Pancreas (tissue), 10 donors: ENCODE measurements around the gene F12. TPM values are rescaled to one million over a fixed set of nuclear protein-coding genes. Genes with fewer than 3 reads are reported as not detected.

Source experiments
- ATAC-seq, 4 donors: fragments of 200-7000 bp; cut with Tn5 transposase; one replicate each; pipeline versions ENCODE4 v1.8.0 to v1.9.1; 2020; ENCODE audit warnings: mild to moderate bottlenecking in 4 of 4, moderate library complexity in 4 of 4
- DNase-seq, 6 donors: peaks; one replicate each; pipeline ENCODE4 v3.0.0-alpha.2; 2020
- FAIRE-seq: peaks from 2 replicates; lab custom pipeline; 2012; peaks lifted over from hg19 to GRCh38; lab: Jason Lieb, UNC
- H3K27ac ChIP-seq, 4 donors: fragments of 200-600 bp; sonication (generic); 1 replicate in 3 of 4; 2 replicates in 1 of 4; pipeline versions ENCODE4 v1.5.0 to v1.8.0; 2020
- H3K27me3 ChIP-seq, 4 donors: fragments of 200-600 bp; one replicate each; pipeline ENCODE4 v1.8.0; 2021
- H3K36me3 ChIP-seq, 3 donors: fragments of 200-600 bp; sonication (generic) in 1 of 3; one replicate each; pipeline versions ENCODE4 v1.5.0 to v1.8.0; 2020 to 2021
- H3K4me1 ChIP-seq, 3 donors: fragments of 200-600 bp; one replicate each; pipeline ENCODE4 v1.8.0; 2021
- H3K4me3 ChIP-seq, 4 donors: fragments of 200-600 bp; sonication (generic) in 2 of 4; one replicate each; pipeline versions ENCODE4 v1.5.0 to v1.8.0; 2020 to 2021
- H3K9me3 ChIP-seq, 4 donors: fragments of 200-600 bp; one replicate each; pipeline ENCODE4 v1.8.0; 2021
- CTCF ChIP-seq, 4 donors: fragments of 200-600 bp; sonication (generic) in 3 of 4; IDR thresholded peaks; one replicate each; pipeline versions ENCODE4 v1.5.0 to v1.8.0; 2021; ENCODE audit warnings: antibody characterized with exemption in 4 of 4
- WGBS, 2 donors: extraction: QIAGEN DNeasy Blood & Tissue Kit; methylation state at CpG; one replicate each; pipeline ENCODE4 v1.1.7; 2013; 5-methylcytosine and 5-hydroxymethylcytosine counted together
- intact Hi-C, 3 donors: fragments of 100-400 bp; cut with DNase I; formaldehyde crosslinking; loops; one replicate each; pipeline versions ENCODE4 v1.11.1 to v1.14.2; 2022
- polyA plus RNA-seq, 2 donors: library from polyadenylated mRNA; stranded (reverse); fragments of 200-250 nt; gene quantifications; one replicate each; pipeline ENCODE4 v1.2.3, GENCODE V29; 2013
- total RNA-seq, 6 donors: library from RNA; stranded (reverse); fragmentation: NEBNext Ultra II Directional in 4 of 6; extraction: Animal tissue kit (Norgen Biotek cat#: 25700) in 4 of 6; gene quantifications; one replicate each; pipeline versions ENCODE4 v1.2.1 to v1.2.4, GENCODE V29; 2021 to 2023
- donor health status: healthy with polysubstance abuse.
- donor health status: DM: no; HTN: no; CAD: no; lungs with moderate emphysema.
- donor health status: DM: no; HTN: no; CAD: no.
- donor health status: control.
- donor health status: control.
- donor health status: Bipolar disorder and iron deficiency.
- donor health status: DM: yes; HTN: yes; CAD: no.
- donor health status: DM: no; HTN: no; CAD: no.
- donor health status: DM: no; HTN: no; CAD: no.
- donor health status: DM: yes; HTN: yes; CAD: no.

Gene F12
- total and polyA plus RNA-seq, 8 donors: 0.83 to 2.6 (median 1.8) TPM

- FAIRE-seq (no peak), ATAC-seq (no peak), DNase-seq (peak in 1 of 6 donors; percentile 2)
- no peaks in the 10 kb centered on the region for H3K27me3 ChIP-seq
- no peak overlapping the region for H3K4me3 ChIP-seq
- H3K27ac ChIP-seq: no peak overlapping the region
- intact Hi-C loops: no loop called here
- no peaks in the 10 kb centered on the region for H3K4me1 ChIP-seq
- H3K9me3 ChIP-seq: no peaks in the 10 kb centered on the region
- WGBS, 2 donors: 13 to 45% methylated on average over 1 of the region's 1 CpG
- H3K36me3 ChIP-seq: no peaks in the 10 kb centered on the region
- no peak for TF ChIP-seq CTCF (IDR thresholded peaks at IDR 0.05)
These were observed 53.5 kb downstream of the F12 start for GRCh38 chr5:177355868-177356168.

- FAIRE-seq (no peak), ATAC-seq (no peak), DNase-seq (peak in 2 of 6 donors; percentile 3 to 9)
- TF ChIP-seq CTCF (IDR thresholded peaks at IDR 0.05): no peak
- peaks cover 0 to 4% (median 0%) of the 10 kb centered on the region in 3 donors for H3K4me1 ChIP-seq
- H3K9me3 ChIP-seq: no peaks in the 10 kb centered on the region
- no peaks in the 10 kb centered on the region for H3K27me3 ChIP-seq
- intact Hi-C loops: no loop called here
- 90 to 93% methylated on average over 1 of the region's 1 CpG for WGBS, 2 donors
- H3K27ac ChIP-seq: no peak overlapping the region
- no peak overlapping the region for H3K4me3 ChIP-seq
- no peaks in the 10 kb centered on the region for H3K36me3 ChIP-seq
These were observed 54.0 kb downstream of the F12 start for GRCh38 chr5:177355162-177355867.

- H3K9me3 ChIP-seq: no peaks in the 10 kb centered on the region
- H3K4me1 ChIP-seq: peaks cover 0 to 10% (median 0%) of the 10 kb centered on the region in 3 donors
- H3K27me3 ChIP-seq: no peaks in the 10 kb centered on the region
- intact Hi-C loops: no loop called here
- ATAC-seq (no peak), DNase-seq (peak in 1 of 6 donors; percentile 3), FAIRE-seq (no peak)
- no peak for TF ChIP-seq CTCF (IDR thresholded peaks at IDR 0.05)
- no peak overlapping the region for H3K4me3 ChIP-seq
- H3K36me3 ChIP-seq: no peaks in the 10 kb centered on the region
- H3K27ac ChIP-seq: no peak overlapping the region
- 71 to 85% methylated on average over 3 of the region's 3 CpGs for WGBS, 2 donors
These were observed 54.7 kb downstream of the F12 start for GRCh38 chr5:177354711-177355110.

GRCh38 chr5:177354256-177354655 is 55.1 kb downstream of the F12 start:
- Histone ChIP-seq H3K27ac (no peak overlapping the region), H3K36me3 (no peaks in the 10 kb centered on the region), H3K27me3 (no peaks in the 10 kb centered on the region), H3K4me3 (no peak overlapping the region), H3K9me3 (no peaks in the 10 kb centered on the region), H3K4me1 (peaks cover 0 to 13% (median 0%) of the 10 kb centered on the region in 3 donors)
- FAIRE-seq (no peak), DNase-seq (peak in 1 of 6 donors; percentile 1), ATAC-seq (no peak)
- intact Hi-C loops: no loop called here
- no peak for TF ChIP-seq CTCF (IDR thresholded peaks at IDR 0.05)
- 85 to 88% methylated on average over 3 of the region's 3 CpGs for WGBS, 2 donors

- FAIRE-seq (no peak), ATAC-seq (no peak), DNase-seq (peak in 1 of 6 donors; percentile 2)
- TF ChIP-seq CTCF (IDR thresholded peaks at IDR 0.05): no peak
- 77 to 81% methylated on average over 5 of the region's 5 CpGs for WGBS, 2 donors
- Histone ChIP-seq H3K9me3 (no peaks in the 10 kb centered on the region), H3K36me3 (no peaks in the 10 kb centered on the region), H3K4me1 (peaks cover 4 to 23% (median 6%) of the 10 kb centered on the region in 3 donors), H3K27me3 (no peaks in the 10 kb centered on the region), H3K27ac (no peak overlapping the region), H3K4me3 (no peak overlapping the region)
- intact Hi-C loops: no loop called here
These were observed 56.3 kb downstream of the F12 start for GRCh38 chr5:177353093-177353492.
